Neuronal stem cell (in vitro differentiated cells): ENCODE results near the gene GRIP2.

ENCODE experiments used
- DNase-seq: peaks from one replicate; pipeline ENCODE4 v3.0.0-alpha.2; 2013; ENCODE audit warnings: low spot score
- H2AFZ ChIP-seq: one replicate; pipeline ENCODE4 v1.6.1; 2013; ENCODE audit warnings: mild to moderate bottlenecking, low read length, inconsistent platforms
- H2AK5ac ChIP-seq: 2 replicates; pipeline ENCODE4 v1.6.1; 2013; ENCODE audit warnings: low read depth, mild to moderate bottlenecking, inconsistent platforms, low read length, moderate library complexity, mixed read lengths
- H2BK120ac ChIP-seq: 2 replicates; pipeline ENCODE4 v1.6.1; 2013; ENCODE audit warnings: low read depth, mild to moderate bottlenecking, inconsistent platforms, low read length, moderate library complexity, mixed read lengths
- H2BK12ac ChIP-seq: one replicate; pipeline ENCODE4 v1.6.1; 2013; ENCODE audit warnings: low read length, inconsistent platforms
- H2BK15ac ChIP-seq: 2 replicates; pipeline ENCODE4 v1.6.1; 2013; ENCODE audit warnings: mild to moderate bottlenecking, low read length, inconsistent platforms, mixed read lengths
- H2BK5ac ChIP-seq: one replicate; pipeline ENCODE4 v1.6.1; 2013; ENCODE audit warnings: inconsistent platforms, mild to moderate bottlenecking, low read length, moderate library complexity
- H3K14ac ChIP-seq: one replicate; pipeline ENCODE4 v1.6.1; 2013; ENCODE audit warnings: low read length, inconsistent platforms
- H3K18ac ChIP-seq: 2 replicates; pipeline ENCODE4 v1.6.1; 2013; ENCODE audit warnings: low read length, inconsistent platforms
- H3K23ac ChIP-seq: 2 replicates; pipeline ENCODE4 v1.6.1; 2013; ENCODE audit warnings: low read depth, mild to moderate bottlenecking, mixed read lengths, low read length, inconsistent platforms; ENCODE audit not compliant: poor library complexity
- H3K27ac ChIP-seq: replicated peaks from 3 replicates; pipeline ENCODE4 v1.5.1; 2013; ENCODE audit warnings: low read length, inconsistent platforms
- H3K27me3 ChIP-seq, 3 experiments: 2 replicates each; pipeline ENCODE4 v1.6.1; 2013; ENCODE audit warnings: low read length in 3 of 3, mild to moderate bottlenecking in 2 of 3, inconsistent platforms in 1 of 3, low read depth in 1 of 3, mixed read lengths in 1 of 3, moderate library complexity in 1 of 3; ENCODE audit not compliant: control insufficient read depth in 3 of 3, insufficient read depth in 3 of 3
- H3K36me3 ChIP-seq, 2 donors: replicated peaks in 1 of 2; 2 replicates each; pipeline ENCODE4 v1.6.1; 2013; ENCODE audit warnings: low read length in 2 of 2; ENCODE audit not compliant: control insufficient read depth in 2 of 2, insufficient read depth in 2 of 2
- H3K4ac ChIP-seq: 2 replicates; pipeline ENCODE4 v1.6.1; 2013; ENCODE audit warnings: inconsistent platforms, mild to moderate bottlenecking, low read length, moderate library complexity
- H3K4me1 ChIP-seq, 2 donors: 1 replicate in 1 of 2; 2 replicates in 1 of 2; pipeline ENCODE4 v1.6.1; 2013; ENCODE audit warnings: low read length in 2 of 2, low read depth in 1 of 2; ENCODE audit not compliant: control insufficient read depth in 2 of 2, insufficient read depth in 1 of 2
- H3K4me2 ChIP-seq: one replicate; pipeline ENCODE4 v1.6.1; 2013; ENCODE audit warnings: mild to moderate bottlenecking, low read length, inconsistent platforms; ENCODE audit not compliant: insufficient read depth, poor library complexity, severe bottlenecking
- H3K4me3 ChIP-seq, 2 donors: 2 replicates each; pipeline ENCODE4 v1.5.1; 2013; ENCODE audit warnings: low read length in 2 of 2, mild to moderate bottlenecking in 2 of 2, inconsistent platforms in 1 of 2, moderate library complexity in 1 of 2
- H3K79me1 ChIP-seq: one replicate; pipeline ENCODE4 v1.6.1; 2013; ENCODE audit warnings: low read depth, mild to moderate bottlenecking, inconsistent platforms, low read length, moderate library complexity
- H3K9ac ChIP-seq: one replicate; pipeline ENCODE4 v1.6.1; 2013; ENCODE audit warnings: mild to moderate bottlenecking, low read depth, low read length, inconsistent platforms; ENCODE audit not compliant: poor library complexity
- H3K9me3 ChIP-seq, 2 donors: replicated peaks in 1 of 2; 2 replicates each; pipeline versions ENCODE3 to v1.6.1; 2013; ENCODE audit warnings: low read length in 2 of 2, mild to moderate bottlenecking in 2 of 2, inconsistent platforms in 1 of 2, low read depth in 1 of 2, mixed read lengths in 1 of 2, moderate library complexity in 1 of 2; ENCODE audit not compliant: control insufficient read depth in 2 of 2, insufficient read depth in 1 of 2
- H4K8ac ChIP-seq: one replicate; pipeline ENCODE4 v1.6.1; 2013; ENCODE audit warnings: low read depth, mild to moderate bottlenecking, inconsistent platforms, low read length, moderate library complexity
- H4K91ac ChIP-seq: one replicate; pipeline ENCODE4 v1.6.1; 2013; ENCODE audit warnings: low read length, low read depth, mild to moderate bottlenecking, inconsistent platforms; ENCODE audit not compliant: poor library complexity
- WGBS, 2 donors: extraction: QIAGEN DNeasy Blood & Tissue Kit; methylation state at CpG; one replicate each; pipeline ENCODE4 v1.1.7; 2013; ENCODE audit warnings: missing lambda C conversion rate in 2 of 2, mixed read lengths in 1 of 2; ENCODE audit not compliant: insufficient read length in 2 of 2, insufficient replicate concordance in 1 of 2; ENCODE audit errors: extremely low coverage in 2 of 2; 5-methylcytosine and 5-hydroxymethylcytosine counted together

The GRIP2 gene

DNA sequence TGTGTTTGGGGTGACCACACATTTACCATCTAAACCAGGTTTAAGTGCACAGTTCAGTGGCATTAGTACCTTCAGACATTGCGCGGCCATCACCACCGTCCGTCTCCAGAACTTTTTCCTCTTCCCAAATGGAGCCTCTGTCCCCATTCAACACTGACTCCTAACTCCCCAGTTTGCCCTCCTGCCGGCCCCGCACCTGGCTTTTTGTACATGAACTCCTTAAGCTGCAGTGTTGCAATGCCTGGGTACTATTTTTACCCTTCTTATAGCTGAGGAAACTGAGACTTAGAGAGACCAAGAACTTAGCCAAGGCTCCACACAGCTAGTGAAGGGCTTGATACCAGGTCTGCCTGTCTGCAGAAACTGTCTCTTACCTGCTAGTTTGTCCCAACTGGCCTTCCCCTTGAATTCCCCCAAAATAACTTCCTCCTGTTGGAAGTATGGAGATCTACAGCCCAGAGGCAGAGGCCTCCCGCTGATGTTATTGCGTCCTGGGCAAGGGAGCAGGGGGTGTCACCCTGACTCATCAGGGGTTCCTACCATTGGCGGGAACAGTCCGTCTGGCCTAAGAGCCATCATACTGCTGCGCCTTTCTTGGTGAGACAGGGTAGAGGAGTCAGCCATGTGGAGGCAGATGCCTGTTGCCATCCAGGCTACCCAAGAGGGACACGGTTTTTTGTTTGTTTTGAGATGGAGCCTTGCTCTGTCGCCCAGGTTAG, 65.6 kb downstream of the GRIP2 start:
- Histone ChIP-seq H3K27me3 (no peaks in the 10 kb centered on the region), H2BK120ac (no peak overlapping the region), H2BK15ac (no peak overlapping the region), H3K79me1 (no peaks in the 10 kb centered on the region), H3K18ac (no peak overlapping the region), H3K23ac (no peak overlapping the region), H3K4me3 (no peak overlapping the region), H3K27ac (no peak overlapping the region), H2BK5ac (no peak overlapping the region), H3K36me3 (peaks cover 5 to 48% of the 10 kb centered on the region in 2 donors), H2BK12ac (no peak overlapping the region), H3K9me3 (no peaks in the 10 kb centered on the region), H4K8ac (no peak overlapping the region), H2AFZ (no peak overlapping the region), H3K14ac (no peak overlapping the region), H3K4ac (no peak overlapping the region), H3K9ac (no peak overlapping the region), H3K4me1 (peaks cover 0 to 4% of the 10 kb centered on the region in 2 donors), H2AK5ac (no peak overlapping the region), H4K91ac (no peak overlapping the region), H3K4me2 (no peak overlapping the region)
- no CpG with 5 or more reads among the region's 13 CpGs for WGBS, 2 donors
- no peak for DNase-seq

- Histone ChIP-seq H2AK5ac (no peak overlapping the region), H3K18ac (no peak overlapping the region), H3K27me3 (no peaks in the 10 kb centered on the region), H4K91ac (no peak overlapping the region), H3K9ac (no peak overlapping the region), H3K4me3 (no peak overlapping the region), H2BK15ac (no peak overlapping the region), H3K4me2 (no peak overlapping the region), H3K23ac (no peak overlapping the region), H2BK120ac (no peak overlapping the region), H2AFZ (no peak overlapping the region), H2BK12ac (no peak overlapping the region), H3K27ac (no peak overlapping the region), H3K9me3 (no peaks in the 10 kb centered on the region), H3K79me1 (no peaks in the 10 kb centered on the region), H3K4ac (no peak overlapping the region), H3K14ac (no peak overlapping the region), H4K8ac (no peak overlapping the region), H3K4me1 (peaks cover 0 to 4% of the 10 kb centered on the region in 2 donors), H3K36me3 (peaks cover 3 to 48% of the 10 kb centered on the region in 2 donors), H2BK5ac (no peak overlapping the region)
- no CpG with 5 or more reads among the region's 7 CpGs for WGBS, 2 donors
- no peak for DNase-seq
Observed at GRCh38 chr3:14473411-14473891, 66.7 kb downstream of the GRIP2 start.

DNA sequence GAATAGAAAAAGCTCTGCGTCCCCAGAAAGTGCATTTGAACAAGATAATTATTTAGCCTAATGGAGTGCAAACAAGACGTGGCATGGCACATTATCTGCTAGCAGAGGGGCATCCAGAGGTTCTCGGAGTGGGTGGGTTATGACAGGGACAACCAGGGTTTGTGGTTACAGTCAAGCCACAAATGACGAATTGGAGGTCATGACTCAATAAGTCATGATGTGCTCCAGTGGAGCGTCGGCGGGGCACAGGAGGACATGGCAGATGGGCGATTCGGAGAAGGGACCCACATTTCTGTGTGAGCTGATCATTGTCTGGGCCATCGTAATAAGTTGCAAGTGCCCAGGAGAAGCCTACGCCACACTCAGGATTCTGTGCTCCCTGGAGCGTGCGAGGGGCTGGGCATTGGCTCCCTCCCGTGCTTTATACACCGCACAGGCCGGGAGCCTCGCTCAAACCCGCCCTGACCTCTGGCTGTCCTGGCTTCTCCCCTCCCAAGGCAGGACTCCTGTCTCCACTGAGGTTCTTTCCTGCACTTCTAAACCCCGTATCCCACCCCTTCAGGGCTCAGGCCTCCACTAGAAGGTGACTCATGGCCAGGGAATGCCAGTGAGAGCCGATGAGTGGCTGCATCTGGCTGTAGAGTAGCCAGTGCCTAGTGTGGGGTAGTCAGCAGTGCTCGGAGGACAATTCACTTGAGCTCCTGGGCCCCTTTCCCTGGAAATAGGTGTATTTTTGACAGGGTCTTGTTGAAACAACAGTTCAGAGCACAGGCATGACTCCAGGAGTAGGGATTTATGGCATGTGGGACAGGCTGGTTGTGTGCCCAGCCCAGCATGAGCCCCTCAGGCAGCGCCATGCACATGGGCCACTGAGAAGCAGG, 67.4 kb downstream of the GRIP2 start:
- Histone ChIP-seq H2BK5ac (no peak overlapping the region), H3K23ac (no peak overlapping the region), H3K79me1 (no peaks in the 10 kb centered on the region), H3K14ac (no peak overlapping the region), H3K4ac (no peak overlapping the region), H3K4me3 (no peak overlapping the region), H2AK5ac (no peak overlapping the region), H2BK15ac (no peak overlapping the region), H4K8ac (no peak overlapping the region), H2AFZ (no peak overlapping the region), H2BK120ac (no peak overlapping the region), H3K9me3 (no peaks in the 10 kb centered on the region), H4K91ac (peak overlapping the region; percentile 38), H3K36me3 (peaks cover 0 to 51% of the 10 kb centered on the region in 2 donors), H2BK12ac (no peak overlapping the region), H3K9ac (peak overlapping the region; percentile 3), H3K4me2 (no peak overlapping the region), H3K27ac (no peak overlapping the region), H3K4me1 (peaks cover 0 to 4% of the 10 kb centered on the region in 2 donors), H3K27me3 (no peaks in the 10 kb centered on the region), H3K18ac (no peak overlapping the region)
- no peak for DNase-seq
- WGBS, 2 donors, result no CpG with 5 or more reads among the region's 22 CpGs

DNA sequence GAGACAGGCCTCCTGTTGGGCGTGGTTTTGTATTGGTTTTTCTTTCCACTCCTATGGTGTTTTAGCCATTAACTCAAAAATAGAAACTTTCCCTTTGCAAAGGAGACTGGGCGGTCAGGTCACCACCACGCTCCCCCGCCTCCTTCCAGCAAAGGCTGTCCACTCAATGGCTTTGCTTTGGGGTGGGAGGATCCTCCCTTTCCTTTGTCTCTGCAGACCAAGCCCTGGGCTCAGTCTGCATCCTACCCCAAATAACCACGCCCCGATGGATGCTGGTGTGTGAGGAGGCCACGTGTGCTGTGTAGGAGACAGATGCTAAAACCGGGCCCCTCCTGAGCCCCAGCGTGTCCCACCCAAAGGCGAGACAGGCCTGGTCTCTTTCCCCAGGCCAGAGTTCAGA, 68.5 kb downstream of the GRIP2 start:
- Histone ChIP-seq H3K27me3 (no peaks in the 10 kb centered on the region), H2AK5ac (no peak overlapping the region), H3K4me2 (no peak overlapping the region), H3K4me3 (no peak overlapping the region), H2BK15ac (no peak overlapping the region), H3K4ac (no peak overlapping the region), H2AFZ (no peak overlapping the region), H4K8ac (no peak overlapping the region), H3K23ac (no peak overlapping the region), H2BK12ac (no peak overlapping the region), H3K27ac (no peak overlapping the region), H3K9ac (no peak overlapping the region), H3K18ac (no peak overlapping the region), H3K79me1 (no peaks in the 10 kb centered on the region), H2BK120ac (no peak overlapping the region), H3K4me1 (peaks cover 0 to 4% of the 10 kb centered on the region in 2 donors), H3K36me3 (peaks cover 0 to 47% of the 10 kb centered on the region in 2 donors), H2BK5ac (no peak overlapping the region), H3K9me3 (no peaks in the 10 kb centered on the region), H3K14ac (no peak overlapping the region), H4K91ac (no peak overlapping the region)
- DNase-seq, result no peak
- WGBS, 2 donors, result no CpG with 5 or more reads among the region's 10 CpGs
